ENCODE data around the gene SHANK3.

SHANK3 gene

DNA sequence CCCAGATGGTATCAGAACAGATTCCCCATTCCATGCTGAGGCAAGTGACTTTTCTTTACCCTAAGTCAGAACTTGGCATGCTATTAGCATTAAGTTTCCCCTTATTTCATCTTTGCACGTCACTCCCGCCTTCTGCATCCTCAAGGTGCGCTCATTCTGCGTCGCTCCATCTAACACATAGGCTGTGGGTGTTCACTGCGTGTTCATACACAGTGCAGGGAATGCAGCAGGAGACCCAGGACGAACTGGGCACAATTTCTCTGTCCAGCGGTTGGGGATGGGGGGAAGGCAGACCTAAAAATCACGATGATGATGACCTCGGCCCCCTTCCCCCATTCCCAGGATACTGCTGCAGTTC lies 45.7 kb downstream of the SHANK3 start:
- TF ChIP-seq CTCF (IDR thresholded peaks at IDR 0.05; ENCODE audit: unreplicated experiment in 3 of 3): no peak
- peaks cover 36% of the 10 kb centered on the region for H3K36me3 Mint-ChIP-seq (ENCODE audit: low read depth)
- H3K4me1 Mint-ChIP-seq: peaks cover 5% of the 10 kb centered on the region
- no peak overlapping the region for H3K4me3 Mint-ChIP-seq
- no peak overlapping the region for H3K27ac Mint-ChIP-seq
- peaks cover 46% of the 10 kb centered on the region for H3K27me3 Mint-ChIP-seq (ENCODE audit: low read depth)
- H3K9me3 Mint-ChIP-seq: no peaks in the 10 kb centered on the region

DNA sequence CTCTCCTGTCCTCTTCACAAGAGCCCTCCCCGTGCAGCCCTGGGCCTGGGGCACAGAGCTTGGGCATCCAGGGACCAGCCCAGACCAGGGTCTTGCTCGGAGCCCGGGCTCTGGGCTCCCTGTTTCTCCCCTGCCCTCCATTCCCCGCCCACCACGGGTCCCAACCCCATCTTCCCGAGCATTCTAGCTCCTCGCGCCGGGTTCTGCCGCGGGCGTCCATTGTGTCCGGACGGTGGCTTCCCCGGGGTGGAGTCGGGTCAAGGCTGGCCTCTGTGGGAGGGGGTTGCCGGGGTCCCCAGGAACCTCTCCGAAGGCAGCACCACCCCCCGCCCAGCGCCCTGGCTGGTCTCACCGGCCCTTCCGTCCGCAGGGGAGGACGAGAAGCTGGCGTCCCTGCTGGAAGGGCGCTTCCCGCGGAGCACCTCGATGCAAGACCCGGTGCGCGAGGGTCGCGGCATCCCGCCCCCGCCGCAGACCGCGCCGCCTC lies 47.2 kb downstream of the SHANK3 start:
- peaks cover 5% of the 10 kb centered on the region for H3K4me1 Mint-ChIP-seq
- no peak overlapping the region for H3K4me3 Mint-ChIP-seq
- H3K27me3 Mint-ChIP-seq (ENCODE audit: low read depth): peaks cover 51% of the 10 kb centered on the region
- no peaks in the 10 kb centered on the region for H3K9me3 Mint-ChIP-seq
- TF ChIP-seq CTCF (IDR thresholded peaks at IDR 0.05; ENCODE audit: unreplicated experiment in 3 of 3): no peak
- no peak overlapping the region for H3K27ac Mint-ChIP-seq
- peaks cover 45% of the 10 kb centered on the region for H3K36me3 Mint-ChIP-seq (ENCODE audit: low read depth)

GRCh38 chr22:50720301-50721256 lies 48.0 kb downstream of the SHANK3 start:
- no peak overlapping the region for H3K27ac Mint-ChIP-seq
- H3K4me1 Mint-ChIP-seq: peaks cover 5% of the 10 kb centered on the region
- H3K27me3 Mint-ChIP-seq (ENCODE audit: low read depth): peaks cover 51% of the 10 kb centered on the region
- no peak overlapping the region for H3K4me3 Mint-ChIP-seq
- no peaks in the 10 kb centered on the region for H3K9me3 Mint-ChIP-seq
- H3K36me3 Mint-ChIP-seq (ENCODE audit: low read depth): peaks cover 48% of the 10 kb centered on the region
- TF ChIP-seq CTCF (IDR thresholded peaks at IDR 0.05; ENCODE audit: unreplicated experiment in 3 of 3): no peak

- no peak for TF ChIP-seq CTCF (IDR thresholded peaks at IDR 0.05; ENCODE audit: unreplicated experiment in 3 of 3)
- Mint-ChIP-seq H3K27ac (no peak overlapping the region), H3K36me3 (ENCODE audit: low read depth) (peaks cover 45% of the 10 kb centered on the region), H3K4me1 (peaks cover 5% of the 10 kb centered on the region), H3K27me3 (ENCODE audit: low read depth) (peaks cover 51% of the 10 kb centered on the region), H3K4me3 (no peak overlapping the region), H3K9me3 (no peaks in the 10 kb centered on the region)
Observed at GRCh38 chr22:50721257-50721844, 48.7 kb downstream of the SHANK3 start.

DNA sequence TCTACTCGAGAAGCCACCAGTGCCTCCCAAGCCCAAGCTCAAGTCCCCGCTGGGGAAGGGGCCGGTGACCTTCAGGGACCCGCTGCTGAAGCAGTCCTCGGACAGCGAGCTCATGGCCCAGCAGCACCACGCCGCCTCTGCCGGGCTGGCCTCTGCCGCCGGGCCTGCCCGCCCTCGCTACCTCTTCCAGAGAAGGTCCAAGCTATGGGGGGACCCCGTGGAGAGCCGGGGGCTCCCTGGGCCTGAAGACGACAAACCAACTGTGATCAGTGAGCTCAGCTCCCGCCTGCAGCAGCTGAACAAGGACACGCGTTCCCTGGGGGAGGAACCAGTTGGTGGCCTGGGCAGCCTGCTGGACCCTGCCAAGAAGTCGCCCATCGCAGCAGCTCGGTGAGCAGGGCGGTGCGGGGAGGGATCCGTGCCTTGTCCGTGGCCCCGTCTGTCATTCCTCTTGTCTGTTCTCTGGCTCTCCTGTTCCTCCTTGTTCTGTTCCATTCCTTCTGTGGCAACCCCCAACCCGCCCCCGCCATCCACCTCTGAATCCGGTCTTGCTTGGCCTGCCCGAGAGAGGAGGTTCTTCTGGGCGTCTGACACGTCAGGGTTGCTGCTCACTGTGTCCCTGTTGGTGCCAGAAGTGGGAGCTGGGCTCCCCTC lies 49.6 kb downstream of the SHANK3 start:
- TF ChIP-seq CTCF (IDR thresholded peaks at IDR 0.05; ENCODE audit: unreplicated experiment in 3 of 3): no peak
- Mint-ChIP-seq H3K4me3 (peak overlapping the region in 1 of 3 experiments; percentile 47), H3K27ac (no peak overlapping the region), H3K4me1 (peaks cover 5% of the 10 kb centered on the region), H3K36me3 (ENCODE audit: low read depth) (peaks cover 40% of the 10 kb centered on the region), H3K27me3 (ENCODE audit: low read depth) (peaks cover 48% of the 10 kb centered on the region), H3K9me3 (no peaks in the 10 kb centered on the region)

Measured in nephron (organoid).